ENCODE data around the gene IGSF1. TPM values are rescaled to one million over a fixed set of nuclear protein-coding genes. Genes with fewer than 3 reads are reported as not detected.

Gene IGSF1, protein sequence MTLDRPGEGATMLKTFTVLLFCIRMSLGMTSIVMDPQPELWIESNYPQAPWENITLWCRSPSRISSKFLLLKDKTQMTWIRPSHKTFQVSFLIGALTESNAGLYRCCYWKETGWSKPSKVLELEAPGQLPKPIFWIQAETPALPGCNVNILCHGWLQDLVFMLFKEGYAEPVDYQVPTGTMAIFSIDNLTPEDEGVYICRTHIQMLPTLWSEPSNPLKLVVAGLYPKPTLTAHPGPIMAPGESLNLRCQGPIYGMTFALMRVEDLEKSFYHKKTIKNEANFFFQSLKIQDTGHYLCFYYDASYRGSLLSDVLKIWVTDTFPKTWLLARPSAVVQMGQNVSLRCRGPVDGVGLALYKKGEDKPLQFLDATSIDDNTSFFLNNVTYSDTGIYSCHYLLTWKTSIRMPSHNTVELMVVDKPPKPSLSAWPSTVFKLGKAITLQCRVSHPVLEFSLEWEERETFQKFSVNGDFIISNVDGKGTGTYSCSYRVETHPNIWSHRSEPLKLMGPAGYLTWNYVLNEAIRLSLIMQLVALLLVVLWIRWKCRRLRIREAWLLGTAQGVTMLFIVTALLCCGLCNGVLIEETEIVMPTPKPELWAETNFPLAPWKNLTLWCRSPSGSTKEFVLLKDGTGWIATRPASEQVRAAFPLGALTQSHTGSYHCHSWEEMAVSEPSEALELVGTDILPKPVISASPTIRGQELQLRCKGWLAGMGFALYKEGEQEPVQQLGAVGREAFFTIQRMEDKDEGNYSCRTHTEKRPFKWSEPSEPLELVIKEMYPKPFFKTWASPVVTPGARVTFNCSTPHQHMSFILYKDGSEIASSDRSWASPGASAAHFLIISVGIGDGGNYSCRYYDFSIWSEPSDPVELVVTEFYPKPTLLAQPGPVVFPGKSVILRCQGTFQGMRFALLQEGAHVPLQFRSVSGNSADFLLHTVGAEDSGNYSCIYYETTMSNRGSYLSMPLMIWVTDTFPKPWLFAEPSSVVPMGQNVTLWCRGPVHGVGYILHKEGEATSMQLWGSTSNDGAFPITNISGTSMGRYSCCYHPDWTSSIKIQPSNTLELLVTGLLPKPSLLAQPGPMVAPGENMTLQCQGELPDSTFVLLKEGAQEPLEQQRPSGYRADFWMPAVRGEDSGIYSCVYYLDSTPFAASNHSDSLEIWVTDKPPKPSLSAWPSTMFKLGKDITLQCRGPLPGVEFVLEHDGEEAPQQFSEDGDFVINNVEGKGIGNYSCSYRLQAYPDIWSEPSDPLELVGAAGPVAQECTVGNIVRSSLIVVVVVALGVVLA (N-terminal part only)
- total RNA-seq (2022; extraction: Qiagen RNA extraction): 0.24 to 0.37 TPM (median 0.33 TPM) in 5 replicates

DNA sequence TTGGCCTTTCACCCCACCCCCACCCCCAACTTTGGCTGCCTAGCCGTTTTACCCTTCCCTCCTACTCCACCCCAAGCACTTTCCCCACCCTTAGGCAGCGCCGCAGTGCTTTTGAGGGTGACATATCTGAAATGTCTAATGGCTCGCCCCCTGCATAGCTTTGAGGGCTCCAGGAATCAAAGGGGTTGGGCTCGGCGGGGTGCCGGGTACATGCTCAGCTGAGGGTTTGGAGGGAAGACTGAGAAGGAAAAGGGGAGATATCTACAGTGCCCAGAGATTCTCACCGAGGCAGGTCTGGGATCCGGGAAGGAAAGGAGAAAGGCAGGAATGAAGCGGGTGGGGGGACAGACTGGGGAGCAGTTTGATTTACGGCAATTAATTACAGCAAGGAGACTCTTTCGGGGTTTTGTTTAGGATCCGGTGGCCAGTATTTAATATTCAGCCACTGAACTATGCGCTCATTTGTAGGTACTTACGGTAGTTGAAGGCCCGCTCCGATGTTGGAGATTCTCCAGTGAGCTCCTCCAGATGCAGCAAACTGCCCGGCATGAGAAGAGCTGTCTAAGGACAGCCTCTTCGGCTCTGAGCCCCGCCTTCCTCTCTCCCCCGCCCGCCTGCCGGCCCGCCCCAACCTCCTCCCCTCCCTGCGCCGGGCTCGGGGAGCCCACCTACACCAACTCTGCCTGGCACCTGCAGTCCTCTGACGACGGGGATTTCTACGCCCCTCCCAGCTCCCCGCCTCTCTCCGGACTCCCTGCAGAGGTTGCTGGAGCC is at the start of gene IGSF1:
Gene IGSF1, minus strand, starts transcription at position 569 of the 774 bp plus-strand sequence. CDS start 2,632 bp downstream, outside the sequence.

Other genes with a start within 250 kb of the IGSF1 start
- gene ARHGAP36, start 231.0 kb downstream of the IGSF1 start, total RNA-seq (2022; extraction: Qiagen RNA extraction): not detected in 5 replicates

Data from A549 treated with dexamethasone at 1 μM for 4 hours (cell line).